IPS-NIHi11 (cell line): ENCODE measurements around the gene POSTN.

Experiments
- DNase-seq: peaks from one replicate; pipeline ENCODE4 v3.0.0; 2012; ENCODE audit warnings: mixed read lengths, low spot score

Gene POSTN, protein sequence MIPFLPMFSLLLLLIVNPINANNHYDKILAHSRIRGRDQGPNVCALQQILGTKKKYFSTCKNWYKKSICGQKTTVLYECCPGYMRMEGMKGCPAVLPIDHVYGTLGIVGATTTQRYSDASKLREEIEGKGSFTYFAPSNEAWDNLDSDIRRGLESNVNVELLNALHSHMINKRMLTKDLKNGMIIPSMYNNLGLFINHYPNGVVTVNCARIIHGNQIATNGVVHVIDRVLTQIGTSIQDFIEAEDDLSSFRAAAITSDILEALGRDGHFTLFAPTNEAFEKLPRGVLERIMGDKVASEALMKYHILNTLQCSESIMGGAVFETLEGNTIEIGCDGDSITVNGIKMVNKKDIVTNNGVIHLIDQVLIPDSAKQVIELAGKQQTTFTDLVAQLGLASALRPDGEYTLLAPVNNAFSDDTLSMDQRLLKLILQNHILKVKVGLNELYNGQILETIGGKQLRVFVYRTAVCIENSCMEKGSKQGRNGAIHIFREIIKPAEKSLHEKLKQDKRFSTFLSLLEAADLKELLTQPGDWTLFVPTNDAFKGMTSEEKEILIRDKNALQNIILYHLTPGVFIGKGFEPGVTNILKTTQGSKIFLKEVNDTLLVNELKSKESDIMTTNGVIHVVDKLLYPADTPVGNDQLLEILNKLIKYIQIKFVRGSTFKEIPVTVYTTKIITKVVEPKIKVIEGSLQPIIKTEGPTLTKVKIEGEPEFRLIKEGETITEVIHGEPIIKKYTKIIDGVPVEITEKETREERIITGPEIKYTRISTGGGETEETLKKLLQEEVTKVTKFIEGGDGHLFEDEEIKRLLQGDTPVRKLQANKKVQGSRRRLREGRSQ

DNA sequence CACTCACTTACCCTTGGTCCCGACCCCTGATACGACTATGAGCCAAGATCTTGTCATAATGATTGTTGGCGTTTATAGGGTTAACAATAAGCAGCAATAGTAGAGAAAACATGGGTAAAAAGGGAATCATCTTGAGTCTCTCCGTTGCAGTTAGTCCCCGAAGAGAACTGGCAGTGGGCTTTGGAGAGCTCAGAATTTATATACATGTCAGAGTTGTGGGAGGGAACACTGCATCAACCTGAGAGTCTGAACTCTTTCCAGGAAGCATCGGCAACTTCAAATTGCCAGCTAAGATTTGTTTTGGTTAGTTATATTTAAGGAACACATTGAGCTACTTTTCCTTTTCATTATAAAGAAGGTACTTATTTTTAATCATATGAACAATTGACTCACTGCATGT lies at the start of gene POSTN:
Gene POSTN, minus strand, starts transcription at position 172 of the 400 bp plus-strand sequence. Its CDS starts 42 bp downstream, at position 130.
- no peak for DNase-seq

DNA sequence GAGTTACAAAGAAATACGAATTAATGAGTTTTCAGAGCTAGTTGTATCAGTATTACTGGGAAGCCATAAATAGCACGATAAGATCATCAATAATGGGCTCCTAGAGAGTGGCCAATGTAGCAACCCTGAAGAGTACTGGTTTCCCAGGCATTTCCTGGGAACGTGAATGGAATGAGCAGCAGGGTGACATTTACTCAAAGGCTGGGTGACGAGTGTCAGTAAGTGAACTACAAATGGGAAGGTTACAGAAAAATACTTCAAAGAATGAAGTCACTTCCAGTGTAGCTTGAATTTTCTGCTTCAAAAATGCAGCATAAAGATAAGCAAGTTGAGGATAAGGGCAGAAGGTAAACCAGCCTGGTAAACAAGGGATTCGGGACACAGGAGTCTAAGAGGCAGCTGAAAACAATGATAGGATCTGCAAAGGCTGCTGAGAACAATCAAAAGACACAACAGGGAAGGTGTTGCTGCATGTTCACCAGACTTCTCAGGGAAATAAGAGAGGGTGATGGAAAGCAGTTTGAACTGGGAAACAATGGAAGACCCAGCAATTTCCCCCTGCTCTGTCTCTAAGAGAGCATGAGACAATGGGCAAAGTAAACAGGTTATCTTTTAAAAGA lies 48.6 kb upstream of the POSTN start:
- DNase-seq = peak; percentile 9

DNA sequence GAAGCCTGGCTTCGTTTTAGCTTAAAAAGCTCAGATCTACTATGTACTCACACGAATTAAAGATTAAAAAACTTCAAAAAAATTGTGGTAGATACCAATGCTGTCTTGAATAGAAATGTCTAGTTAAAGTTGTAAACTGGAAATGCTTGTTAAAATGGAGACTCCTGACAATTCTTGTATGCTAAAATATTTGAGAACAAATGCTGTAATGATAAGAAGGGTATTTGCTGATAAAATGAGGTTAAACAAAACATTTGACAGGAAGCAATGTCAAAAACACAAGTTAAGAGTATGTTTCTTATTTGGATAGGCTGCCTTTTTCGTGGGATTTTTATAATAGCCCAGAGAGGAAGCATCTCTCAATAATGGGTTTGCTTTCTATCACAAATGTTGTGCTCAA lies 48.0 kb upstream of the POSTN start:
- DNase-seq = no peak

DNA sequence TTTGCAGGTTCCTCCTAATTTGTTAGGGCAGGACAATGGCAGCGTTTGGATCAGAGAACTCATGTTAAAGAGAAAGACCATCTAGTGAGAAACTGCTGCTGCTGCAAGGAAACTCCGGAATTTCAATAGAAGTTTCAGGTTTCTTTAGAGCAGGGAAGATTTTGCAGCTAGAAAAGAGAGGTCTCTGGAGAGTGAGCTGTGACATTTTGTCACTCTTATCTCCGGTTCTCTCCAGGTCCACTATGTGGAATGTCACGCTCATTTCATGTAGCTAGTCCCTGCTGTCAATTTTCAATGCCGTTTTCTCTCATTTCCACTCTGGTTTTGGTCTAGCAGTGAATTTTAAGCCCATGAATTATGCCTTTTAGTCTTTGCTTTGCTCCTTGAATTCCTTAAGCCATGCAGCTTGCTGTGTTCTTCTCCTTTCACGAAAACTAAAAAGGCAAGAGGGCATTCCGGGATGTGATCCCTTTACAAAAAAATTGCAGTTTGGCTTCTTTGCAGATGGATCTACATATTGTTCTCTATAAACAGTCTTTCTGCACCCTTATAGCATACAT lies 46.7 kb upstream of the POSTN start:
- DNase-seq = no peak

DNA sequence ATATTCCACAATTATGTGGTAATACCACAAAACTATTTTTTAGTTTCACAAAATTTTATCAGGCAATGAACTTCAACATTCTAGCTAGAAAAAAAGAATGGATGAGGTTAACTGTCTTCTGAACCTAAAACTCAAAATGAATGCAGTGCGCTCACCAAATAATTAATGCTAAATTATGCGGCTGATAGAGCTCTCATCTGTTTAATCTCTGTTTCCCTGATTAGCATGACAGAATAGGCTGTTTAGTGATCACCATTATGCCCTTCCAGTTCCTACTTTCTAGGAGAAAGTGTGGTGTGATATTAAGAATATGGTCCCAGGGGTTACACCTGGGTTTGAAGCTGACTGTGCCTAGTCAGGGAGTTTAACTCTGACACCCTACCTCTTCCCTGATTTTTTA lies 42.8 kb upstream of the POSTN start:
- no peak for DNase-seq

DNA sequence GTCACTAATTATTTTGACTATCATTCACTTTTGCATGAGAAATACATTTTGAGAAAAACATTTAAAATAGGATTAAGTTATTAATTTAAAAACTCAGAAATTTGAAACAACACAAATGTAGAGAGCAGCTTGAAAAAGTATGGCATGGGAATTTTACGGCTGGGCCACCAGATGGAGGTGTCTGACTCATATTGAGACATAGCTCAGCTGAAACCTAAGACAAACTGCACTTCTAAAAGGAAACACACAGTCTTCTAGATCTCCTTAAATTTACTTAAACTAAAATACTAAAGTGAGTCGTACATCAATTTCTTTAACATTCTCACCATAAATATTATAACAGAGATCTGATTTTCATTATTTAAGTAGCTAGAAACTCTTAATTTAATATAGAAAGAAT lies 41.9 kb upstream of the POSTN start:
- DNase-seq = no peak

DNA sequence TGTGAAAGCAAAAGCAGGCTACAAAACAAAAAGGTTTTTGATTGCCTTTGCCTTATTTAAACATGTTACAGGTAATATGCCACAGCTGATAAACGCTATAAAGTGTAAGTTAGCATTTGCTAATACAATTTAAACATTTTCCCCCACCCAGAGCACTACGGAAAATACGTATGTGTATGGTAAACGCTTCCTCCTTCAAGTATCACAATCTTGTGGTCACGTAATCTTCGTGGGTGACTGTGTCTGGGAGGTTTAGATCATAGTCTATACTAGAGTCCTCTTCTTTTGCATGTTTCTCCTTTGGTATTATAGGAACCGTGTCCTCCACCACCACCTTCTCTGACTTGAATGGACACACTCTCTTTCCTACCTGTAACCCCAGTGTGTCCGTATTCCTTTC lies 38.1 kb upstream of the POSTN start:
- no peak for DNase-seq

DNA sequence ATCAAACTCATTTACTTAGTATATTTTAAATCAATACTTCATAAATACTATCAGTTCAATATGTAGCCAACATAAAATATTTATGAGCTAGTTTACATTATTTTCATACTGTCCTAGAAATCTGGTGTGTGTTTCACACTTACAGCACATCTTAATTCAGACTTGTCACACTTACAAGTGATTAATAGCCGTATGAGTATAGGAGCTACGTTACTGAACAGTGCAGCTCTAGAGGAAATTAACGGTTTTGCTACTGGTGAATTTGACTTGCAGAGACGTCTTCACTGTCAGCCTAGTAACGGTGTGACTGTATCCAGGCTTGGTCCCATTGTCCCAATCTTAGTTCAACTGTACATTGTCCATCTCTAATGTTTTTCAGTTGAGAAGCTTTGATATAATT lies 33.7 kb upstream of the POSTN start:
- DNase-seq = no peak

DNA sequence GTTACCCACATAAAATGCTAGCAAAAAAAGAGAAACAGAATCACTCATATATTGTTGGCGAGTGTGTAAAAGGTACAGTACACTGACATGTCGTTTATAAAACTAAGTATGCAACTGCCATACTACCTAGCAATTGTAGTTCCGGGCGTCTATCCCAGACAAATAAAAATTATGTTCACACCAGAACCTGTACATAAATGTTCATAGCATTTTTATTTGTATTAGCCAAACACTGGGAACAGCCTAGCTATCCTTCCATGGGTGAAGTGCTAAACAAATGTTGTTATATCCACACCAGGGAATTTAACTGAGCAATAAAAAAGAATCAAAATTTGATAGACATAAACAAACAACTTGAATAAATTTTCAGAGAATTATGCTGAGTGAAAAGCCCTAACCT lies 28.9 kb upstream of the POSTN start:
- no peak for DNase-seq

DNA sequence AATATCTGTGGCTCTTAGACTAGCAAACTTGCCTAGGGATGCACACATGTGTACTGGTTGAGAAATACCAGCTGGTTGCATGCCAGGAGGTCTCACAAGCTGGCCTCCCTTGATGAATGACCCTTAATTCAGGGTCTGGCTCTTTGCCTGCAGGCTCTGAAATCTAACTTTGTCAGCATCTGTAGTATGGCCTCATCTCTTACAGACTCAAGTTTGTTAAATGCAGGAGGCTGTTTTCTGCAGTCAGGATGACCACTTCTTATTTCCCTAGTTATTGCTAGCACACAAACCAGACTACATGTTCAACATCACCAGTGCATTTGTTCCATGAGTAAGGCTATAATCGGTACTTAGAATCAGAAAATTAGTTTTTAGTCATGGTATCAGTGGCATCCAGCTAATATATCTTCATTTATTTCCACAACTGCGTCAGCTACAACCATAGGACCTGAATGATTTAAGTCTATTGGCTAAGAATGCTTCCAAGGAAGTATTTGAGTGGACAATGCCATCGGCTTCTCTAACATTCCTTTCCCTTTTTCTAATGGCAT lies 23.3 kb upstream of the POSTN start:
- DNase-seq = no peak

DNA sequence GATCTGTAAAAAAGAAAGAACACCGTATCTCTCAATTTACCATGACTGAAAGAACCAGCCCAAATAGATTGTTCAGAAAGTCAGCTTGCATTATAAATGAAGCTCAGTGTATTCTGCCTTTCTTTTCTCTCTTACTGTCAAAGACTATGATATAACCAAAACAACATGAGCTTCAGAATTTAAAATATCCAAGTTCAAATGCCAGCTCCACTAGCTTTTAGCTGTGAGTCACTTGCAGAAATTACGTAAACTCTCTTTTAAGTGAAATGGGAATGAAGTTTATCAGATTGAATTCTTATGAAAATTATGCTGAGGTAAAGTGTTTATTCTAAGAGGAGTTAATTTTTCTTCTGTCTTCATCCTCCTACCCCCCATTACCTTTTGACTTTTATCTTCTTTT lies 20.0 kb upstream of the POSTN start:
- DNase-seq = no peak

DNA sequence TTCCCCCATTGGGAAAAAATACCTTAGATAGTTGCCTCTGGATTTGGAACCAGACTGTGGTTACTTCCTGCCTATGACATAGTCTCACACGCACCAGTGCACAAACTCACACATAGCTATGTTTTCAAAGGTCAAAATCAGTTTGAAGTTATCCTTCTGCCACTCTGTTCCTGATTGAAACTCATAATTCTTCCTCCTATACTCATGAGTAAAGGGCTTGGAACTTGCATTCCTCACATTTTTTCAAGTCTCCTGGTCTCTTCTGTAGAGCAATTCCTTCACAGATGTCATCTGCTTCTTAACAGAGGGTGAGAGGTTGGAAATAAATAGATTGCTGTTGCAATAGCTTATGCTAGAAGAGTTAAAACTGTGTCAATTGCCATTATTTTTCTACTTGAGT lies 18.6 kb upstream of the POSTN start:
- DNase-seq = peak; percentile 10

DNA sequence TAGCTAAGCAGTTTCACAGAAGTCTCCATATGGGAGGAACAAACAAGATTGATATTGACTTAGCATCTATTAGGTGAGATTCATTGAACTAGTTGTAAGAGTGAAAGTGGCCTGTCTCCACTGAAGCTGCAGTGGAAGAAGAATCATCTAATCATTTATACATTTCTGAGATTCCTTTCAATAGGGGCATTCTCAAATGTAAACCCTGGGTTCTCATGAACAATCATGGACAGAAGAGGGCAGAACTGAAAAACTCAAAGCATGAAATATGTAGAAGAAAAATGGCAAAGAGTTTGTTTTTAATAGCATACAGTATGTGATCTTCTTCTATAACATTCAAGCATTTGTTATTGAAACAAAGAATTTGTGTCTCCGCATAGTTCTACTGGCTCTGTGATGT lies 17.6 kb upstream of the POSTN start:
- no peak for DNase-seq

DNA sequence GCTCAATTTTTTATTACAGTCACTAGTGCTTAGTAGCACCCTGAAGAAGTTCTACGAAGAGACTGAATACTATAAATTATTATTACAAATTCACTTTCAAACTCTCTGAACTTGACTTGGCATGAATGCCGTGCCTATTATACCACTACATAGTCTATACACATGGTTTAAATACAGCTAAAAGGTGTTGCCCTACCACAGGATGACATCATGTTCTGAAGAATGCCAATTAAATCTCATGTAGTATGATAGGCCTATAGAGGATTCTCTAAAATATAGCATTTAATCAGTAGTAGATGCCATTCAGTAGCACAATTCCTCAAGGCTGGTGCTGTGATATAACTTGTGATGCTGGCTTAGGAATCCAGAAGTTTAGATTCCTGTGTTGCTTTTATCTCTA lies 16.7 kb upstream of the POSTN start:
- DNase-seq = no peak

DNA sequence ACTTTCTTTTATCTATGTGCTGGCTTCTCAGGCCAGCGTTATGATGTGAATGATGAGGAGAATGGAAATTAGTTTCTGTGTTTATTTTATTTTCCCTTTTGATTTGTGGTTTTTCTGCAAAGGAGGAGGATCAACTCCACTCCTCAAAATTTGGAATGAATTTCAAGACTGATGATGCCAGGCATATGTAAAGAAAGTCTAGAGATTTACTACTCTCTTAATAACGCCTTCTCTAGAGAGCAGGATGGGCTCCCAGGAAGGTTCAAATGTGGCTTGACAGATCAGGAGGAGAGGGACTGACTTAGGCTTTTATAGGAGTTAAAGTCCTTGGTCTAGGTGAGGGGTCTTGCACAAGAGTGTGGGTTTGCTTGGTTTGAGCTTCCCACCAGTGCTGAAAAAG lies 15.1 kb upstream of the POSTN start:
- no peak for DNase-seq

DNA sequence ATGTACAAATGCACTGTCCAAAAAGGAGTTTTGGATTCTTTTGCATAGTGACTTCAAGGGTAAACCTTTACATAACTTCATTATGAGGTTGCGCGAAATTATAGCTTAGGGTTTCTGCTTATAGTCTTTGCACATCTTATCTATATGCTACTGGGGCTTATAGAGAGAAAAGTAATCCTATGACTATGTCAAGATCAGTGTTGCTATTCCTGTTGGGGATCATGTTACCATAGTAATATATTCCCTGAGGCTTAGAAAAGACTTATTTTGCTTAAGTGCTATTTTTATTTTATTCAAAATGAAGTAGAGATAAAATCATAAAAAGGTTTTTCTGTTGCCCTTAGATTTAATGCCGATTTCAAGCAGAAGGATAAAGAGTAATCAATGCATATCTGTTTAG lies 14.7 kb upstream of the POSTN start:
- DNase-seq = no peak

DNA sequence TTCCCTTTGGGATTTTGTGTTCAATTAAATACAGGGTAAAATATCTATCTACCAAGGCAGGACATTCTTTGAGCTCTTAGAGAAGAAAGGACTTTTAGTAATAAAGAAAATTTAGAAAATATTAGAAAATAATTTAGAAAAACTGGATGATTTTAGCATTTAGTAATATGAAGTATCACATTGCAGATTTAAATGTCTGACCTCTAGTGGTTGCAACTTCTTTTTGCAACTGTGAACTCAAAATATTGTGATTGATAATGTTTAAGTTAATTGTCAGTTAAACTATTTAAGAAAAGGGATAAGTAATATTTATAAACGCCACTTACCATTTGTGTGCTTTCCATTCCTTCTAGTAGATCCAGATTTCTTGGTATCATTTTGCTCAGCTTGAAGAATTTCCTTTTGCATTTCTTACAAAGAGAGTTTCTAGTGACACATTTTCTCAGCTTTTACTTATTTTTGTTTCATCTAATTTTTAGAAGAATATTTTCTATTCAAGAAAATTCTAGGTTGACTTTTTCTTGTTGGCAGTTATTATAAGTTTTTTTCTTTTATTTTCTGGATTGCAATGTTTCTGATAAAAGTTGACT lies 10.3 kb upstream of the POSTN start:
- no peak for DNase-seq

DNA sequence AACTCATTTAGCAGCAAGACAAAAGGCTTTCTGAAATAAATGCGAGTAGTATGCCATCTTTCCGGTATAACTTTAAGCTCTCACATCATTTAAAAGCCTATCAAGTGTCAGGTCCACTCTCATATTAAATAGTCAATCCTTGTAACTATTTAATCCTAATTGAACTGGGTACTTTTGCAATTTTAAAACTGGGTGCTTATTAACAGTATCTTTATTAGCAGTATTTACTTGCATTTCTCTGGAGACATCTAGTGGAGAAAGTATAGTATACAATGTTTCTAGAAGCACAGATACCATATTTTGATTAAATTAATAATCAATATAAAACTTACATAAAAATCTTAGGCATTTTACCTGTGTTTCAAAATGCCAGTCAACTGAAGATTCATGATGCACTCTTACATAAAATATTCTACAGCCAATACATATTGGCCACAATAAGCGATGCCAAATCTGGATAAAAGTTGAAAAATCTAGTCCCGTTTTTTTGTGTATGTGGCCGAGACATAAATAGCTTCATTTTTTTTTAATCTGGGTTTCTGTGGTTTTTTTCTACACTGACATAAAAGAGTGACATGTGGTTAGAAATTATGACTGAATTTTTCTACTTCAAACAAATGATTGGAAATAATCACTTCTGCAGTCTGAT lies 4.3 kb upstream of the POSTN start:
- DNase-seq = no peak

DNA sequence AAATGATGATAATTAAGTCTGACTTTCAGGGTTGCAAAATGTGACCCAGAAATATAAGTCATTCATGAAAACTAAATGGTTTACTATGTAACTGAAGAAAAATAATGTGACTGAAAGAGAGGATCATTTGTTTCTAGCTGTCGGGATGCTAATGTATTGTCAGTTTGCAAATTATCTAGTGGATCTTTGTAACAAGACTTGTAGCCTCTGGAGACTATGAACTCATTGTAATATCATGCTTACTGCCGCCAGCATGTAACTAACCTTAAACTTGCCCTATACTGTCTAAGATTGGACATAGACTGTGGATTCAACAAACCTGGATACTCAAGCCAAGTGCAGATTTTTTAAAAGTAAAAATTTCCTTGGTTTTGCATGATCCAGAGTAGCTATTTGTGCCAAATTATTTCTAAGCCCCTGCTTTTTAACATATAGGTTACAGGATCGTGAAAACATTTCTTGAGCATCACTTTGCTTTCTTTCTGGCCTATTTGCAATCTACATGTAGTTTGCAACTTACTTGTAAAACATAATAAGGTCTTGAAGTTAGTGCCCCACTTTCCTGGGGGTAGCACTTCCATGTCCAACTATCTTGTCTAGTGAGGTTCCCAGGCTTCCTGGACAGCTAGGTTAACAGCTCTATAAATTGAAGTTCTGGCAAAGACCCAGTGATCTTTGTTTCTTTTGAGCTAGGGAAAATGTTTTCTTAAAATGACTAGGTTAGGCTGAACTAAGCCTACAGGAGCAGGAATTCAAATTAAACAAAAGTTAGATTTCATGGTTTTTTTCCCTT lies 3.3 kb upstream of the POSTN start:
- DNase-seq = no peak

DNA sequence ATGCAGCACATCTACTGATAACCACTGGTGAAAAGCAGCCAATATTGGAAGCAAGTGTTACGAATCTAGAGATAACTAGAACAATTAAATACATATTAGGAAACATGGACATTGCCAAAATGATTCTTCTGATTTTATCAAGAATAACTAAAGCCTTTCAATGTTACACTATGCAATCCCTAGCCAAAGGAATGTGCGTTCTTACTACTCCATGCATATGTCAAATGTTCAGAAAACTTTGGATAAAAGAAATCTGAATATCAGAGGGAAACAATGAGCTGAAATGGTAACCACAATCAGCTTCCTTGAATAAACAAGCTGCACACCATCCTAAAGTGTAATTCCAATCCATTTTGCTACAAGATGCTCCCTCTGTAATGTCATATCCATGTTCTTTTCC lies 951 bp upstream of the POSTN start:
- DNase-seq = no peak
